Ovary (tissue), 3 donors: ENCODE measurements around the gene LYL1.

Source experiments
- POLR2A ChIP-seq: fragments of 450-650 bp; IDR thresholded peaks from one replicate; pipeline ENCODE4 v1.6.1; 2017; ENCODE audit warnings: antibody characterized with exemption, mild to moderate bottlenecking, moderate library complexity
- TF ChIP-seq, protein P1 (sequence below), 3 donors: fragments of 450-650 bp in 2 of 3; fragments of 200-600 bp in 1 of 3; IDR thresholded peaks; one replicate each; pipeline versions ENCODE4 v1.5.1 to v1.8.0; 2016 to 2022; ENCODE audit warnings: antibody characterized with exemption in 3 of 3, mild to moderate bottlenecking in 1 of 3
- donor health status: DM: no; HTN: no; CAD: no.

- TF ChIP-seq, protein P1, sequence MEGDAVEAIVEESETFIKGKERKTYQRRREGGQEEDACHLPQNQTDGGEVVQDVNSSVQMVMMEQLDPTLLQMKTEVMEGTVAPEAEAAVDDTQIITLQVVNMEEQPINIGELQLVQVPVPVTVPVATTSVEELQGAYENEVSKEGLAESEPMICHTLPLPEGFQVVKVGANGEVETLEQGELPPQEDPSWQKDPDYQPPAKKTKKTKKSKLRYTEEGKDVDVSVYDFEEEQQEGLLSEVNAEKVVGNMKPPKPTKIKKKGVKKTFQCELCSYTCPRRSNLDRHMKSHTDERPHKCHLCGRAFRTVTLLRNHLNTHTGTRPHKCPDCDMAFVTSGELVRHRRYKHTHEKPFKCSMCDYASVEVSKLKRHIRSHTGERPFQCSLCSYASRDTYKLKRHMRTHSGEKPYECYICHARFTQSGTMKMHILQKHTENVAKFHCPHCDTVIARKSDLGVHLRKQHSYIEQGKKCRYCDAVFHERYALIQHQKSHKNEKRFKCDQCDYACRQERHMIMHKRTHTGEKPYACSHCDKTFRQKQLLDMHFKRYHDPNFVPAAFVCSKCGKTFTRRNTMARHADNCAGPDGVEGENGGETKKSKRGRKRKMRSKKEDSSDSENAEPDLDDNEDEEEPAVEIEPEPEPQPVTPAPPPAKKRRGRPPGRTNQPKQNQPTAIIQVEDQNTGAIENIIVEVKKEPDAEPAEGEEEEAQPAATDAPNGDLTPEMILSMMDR (IDR thresholded peaks at IDR 0.05) = peak in 1 of 3 donors; percentile 44
- TF ChIP-seq POLR2A = no peak
These were observed 48.4 kb upstream of the LYL1 start for GRCh38 chr19:13150931-13151604.
